ENCODE measurements around the gene DISP3.

GRCh38 chr1:11543392-11543791 is 64.4 kb downstream of the DISP3 start:
- no peak for TF ChIP-seq CTCF (IDR thresholded peaks at IDR 0.05)
- no peak for TF ChIP-seq POLR2A (IDR thresholded peaks at IDR 0.05)
